Kidney (tissue), 14 donors: ENCODE data around the gene POLG. TPM values are rescaled to one million over a fixed set of nuclear protein-coding genes. Genes with fewer than 3 reads are reported as not detected.
A peak's percentile ranks its signal among the peaks of the same experiment; 100 is the strongest.

Experiments used
- DNase-seq, 5 donors: peaks; one replicate each; pipeline ENCODE4 v3.0.0-alpha.2; 2013 to 2020
- FAIRE-seq: peaks from 2 replicates; lab custom pipeline; 2012; peaks lifted over from hg19 to GRCh38; lab: Jason Lieb, UNC
- H3K27ac ChIP-seq, 2 donors: one replicate each; pipeline ENCODE4 v1.7.0; 2013; ENCODE audit warnings: low read depth in 2 of 2, low read length in 2 of 2, inconsistent platforms in 1 of 2
- H3K27me3 ChIP-seq: one replicate; pipeline ENCODE4 v1.7.1; 2013; ENCODE audit warnings: low read length, inconsistent platforms; ENCODE audit not compliant: control insufficient read depth, insufficient read depth
- H3K36me3 ChIP-seq, 3 donors: one replicate each; pipeline versions ENCODE4 v1.7.0 to v1.7.1; 2013; ENCODE audit warnings: low read length in 3 of 3, control low read depth in 1 of 3, inconsistent platforms in 1 of 3; ENCODE audit not compliant: insufficient read depth in 3 of 3, control insufficient read depth in 2 of 3
- H3K4me1 ChIP-seq, 3 donors: one replicate each; pipeline versions ENCODE4 v1.7.0 to v1.7.1; 2013; ENCODE audit warnings: low read length in 3 of 3, inconsistent platforms in 1 of 3, low read depth in 1 of 3; ENCODE audit not compliant: control insufficient read depth in 2 of 3, insufficient read depth in 2 of 3
- H3K4me3 ChIP-seq, 3 donors: one replicate each; pipeline versions ENCODE4 v1.7.0 to v1.8.1; 2013; ENCODE audit warnings: low read length in 3 of 3, control low read depth in 1 of 3, inconsistent platforms in 1 of 3
- H3K9ac ChIP-seq, 3 donors: one replicate each; pipeline versions ENCODE4 v1.7.0 to v1.7.1; 2013; ENCODE audit warnings: low read length in 3 of 3, control low read depth in 1 of 3, inconsistent platforms in 1 of 3
- H3K9me3 ChIP-seq, 3 donors: one replicate each; pipeline versions ENCODE4 v1.7.0 to v1.7.1; 2013; ENCODE audit warnings: low read length in 3 of 3, control low read depth in 1 of 3, inconsistent platforms in 1 of 3; ENCODE audit not compliant: control insufficient read depth in 2 of 3, insufficient read depth in 1 of 3
- CTCF ChIP-seq: IDR thresholded peaks from 3 replicates; pipeline ENCODE4 v1.5.1; 2012; ENCODE audit warnings: mild to moderate bottlenecking, moderate library complexity, borderline replicate concordance; ENCODE audit not compliant: insufficient read depth; ENCODE audit errors: extremely low read depth
- intact Hi-C: fragments of 100-400 bp; cut with DNase I; formaldehyde crosslinking; loops from one replicate; pipeline ENCODE4 v1.11.1; 2022
- polyA plus RNA-seq: library from polyadenylated mRNA; stranded (reverse); fragments of 350-450 nt; fragmentation: Illumina TruSeq; extraction: RNeasy Lipid Tissue Mini Kit (QIAGEN cat#74804); gene quantifications from one replicate; pipeline ENCODE4 v1.2.3, GENCODE V29; 2014; ENCODE audit warnings: low read depth, low replicate concordance; ENCODE audit not compliant: insufficient read depth
- total RNA-seq: library from RNA; stranded (reverse); fragmentation: NEBNext Ultra II Directional; extraction: Animal tissue kit (Norgen Biotek cat#: 25700); gene quantifications from one replicate; pipeline ENCODE4 v1.2.1, GENCODE V29; 2021
- donor health status: control.
- donor health status: control.
- donor health status: control.
- donor health status: control.
- donor health status: control.
- donor health status: DM: yes; HTN: yes; CAD: no.
- donor health status: Normal renal cell carcinoma (clear cell type).

POLG gene
- total and polyA plus RNA-seq, 2 donors from 2014 or later: 28.6 to 72.4 TPM

GRCh38 chr15:89371228-89372044, 36.8 kb upstream of the POLG start:
- intact Hi-C loops: no loop called here
- H3K27me3 ChIP-seq: peaks cover 75% of the 10 kb centered on the region
- no peak for FAIRE-seq

GRCh38 chr15:89370978-89371227, 36.3 kb upstream of the POLG start:
- Histone ChIP-seq H3K27me3 (peaks cover 77% of the 10 kb centered on the region), H3K9ac (no peak overlapping the region)
- no peak for FAIRE-seq

More at GRCh38 chr15:89371228-89372044, 36.8 kb upstream of the POLG start:
- peak in 1 of 5 donors; percentile 56 for DNase-seq
- Histone ChIP-seq H3K27ac (no peak overlapping the region), H3K36me3 (no peaks in the 10 kb centered on the region), H3K4me1 (peaks cover 0 to 5% (median 0%) of the 10 kb centered on the region in 3 donors), H3K9ac (no peak overlapping the region), H3K9me3 (no peaks in the 10 kb centered on the region), H3K4me3 (no peak overlapping the region)
- no peak for TF ChIP-seq CTCF

GRCh38 chr15:89370120-89370977, 35.7 kb upstream of the POLG start:
- peaks cover 75% of the 10 kb centered on the region for H3K27me3 ChIP-seq
- no peak overlapping the region for H3K27ac ChIP-seq
- no peak overlapping the region for H3K4me3 ChIP-seq
- intact Hi-C loops: no loop called here
- TF ChIP-seq CTCF: no peak
- DNase-seq: no peak
- no peaks in the 10 kb centered on the region for H3K36me3 ChIP-seq
- no peak overlapping the region for H3K9ac ChIP-seq
- no peaks in the 10 kb centered on the region for H3K9me3 ChIP-seq
- peaks cover 0 to 5% (median 0%) of the 10 kb centered on the region in 3 donors for H3K4me1 ChIP-seq
- FAIRE-seq: no peak

More at GRCh38 chr15:89370978-89371227, 36.3 kb upstream of the POLG start:
- Histone ChIP-seq H3K4me1 (peaks cover 0 to 5% (median 0%) of the 10 kb centered on the region in 3 donors), H3K36me3 (no peaks in the 10 kb centered on the region), H3K27ac (no peak overlapping the region), H3K4me3 (no peak overlapping the region), H3K9me3 (no peaks in the 10 kb centered on the region)
- no peak for DNase-seq
- intact Hi-C loops: no loop called here
- no peak for TF ChIP-seq CTCF
